Fibroblast of villous mesenchyme (primary cell): Measurements from ENCODE around the gene DHRSX. TPM values are rescaled to one million over a fixed set of nuclear protein-coding genes. Genes with fewer than 3 reads are reported as not detected.
"Not testable (repeated sequence)": the region's sequence is repeated elsewhere in the genome, so short reads cannot be mapped to it uniquely, and the experiment has no call there.

Experiments used
- DNase-seq: peaks from one replicate; pipeline ENCODE4 v3.0.0-alpha.2; 2010; ENCODE audit warnings: low read depth
- H3K4me3 ChIP-seq: 2 replicates; pipeline ENCODE4 v1.5.1; 2011; ENCODE audit warnings: low read depth, mild to moderate bottlenecking, low read length
- total RNA-seq: library from RNA; depleted of rRNA; stranded (reverse); fragments of >200 nt; gene quantifications from 2 replicates; pipeline ENCODE4 v1.2.3, GENCODE V29; 2012
- TF ChIP-seq, protein P1 (sequence below): IDR thresholded peaks from 2 replicates; pipeline ENCODE4 v1.5.1; 2012; ENCODE audit warnings: low read depth, mild to moderate bottlenecking, low read length; ENCODE audit not compliant: insufficient read depth

Gene DHRSX
- total RNA-seq, 1 donor: 24.6 TPM

GRCh38 chrX:2351999-2352995 is 148.5 kb downstream of the DHRSX start:
- TF ChIP-seq, protein P1, sequence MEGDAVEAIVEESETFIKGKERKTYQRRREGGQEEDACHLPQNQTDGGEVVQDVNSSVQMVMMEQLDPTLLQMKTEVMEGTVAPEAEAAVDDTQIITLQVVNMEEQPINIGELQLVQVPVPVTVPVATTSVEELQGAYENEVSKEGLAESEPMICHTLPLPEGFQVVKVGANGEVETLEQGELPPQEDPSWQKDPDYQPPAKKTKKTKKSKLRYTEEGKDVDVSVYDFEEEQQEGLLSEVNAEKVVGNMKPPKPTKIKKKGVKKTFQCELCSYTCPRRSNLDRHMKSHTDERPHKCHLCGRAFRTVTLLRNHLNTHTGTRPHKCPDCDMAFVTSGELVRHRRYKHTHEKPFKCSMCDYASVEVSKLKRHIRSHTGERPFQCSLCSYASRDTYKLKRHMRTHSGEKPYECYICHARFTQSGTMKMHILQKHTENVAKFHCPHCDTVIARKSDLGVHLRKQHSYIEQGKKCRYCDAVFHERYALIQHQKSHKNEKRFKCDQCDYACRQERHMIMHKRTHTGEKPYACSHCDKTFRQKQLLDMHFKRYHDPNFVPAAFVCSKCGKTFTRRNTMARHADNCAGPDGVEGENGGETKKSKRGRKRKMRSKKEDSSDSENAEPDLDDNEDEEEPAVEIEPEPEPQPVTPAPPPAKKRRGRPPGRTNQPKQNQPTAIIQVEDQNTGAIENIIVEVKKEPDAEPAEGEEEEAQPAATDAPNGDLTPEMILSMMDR: no peak
- H3K4me3 ChIP-seq: no peak overlapping the region
- DNase-seq: peak; percentile 97

GRCh38 chrX:2351321-2351720 is 149.5 kb downstream of the DHRSX start:
- TF ChIP-seq, protein P1: no peak
- peak; percentile 86 for DNase-seq
- H3K4me3 ChIP-seq: no peak overlapping the region

DNA sequence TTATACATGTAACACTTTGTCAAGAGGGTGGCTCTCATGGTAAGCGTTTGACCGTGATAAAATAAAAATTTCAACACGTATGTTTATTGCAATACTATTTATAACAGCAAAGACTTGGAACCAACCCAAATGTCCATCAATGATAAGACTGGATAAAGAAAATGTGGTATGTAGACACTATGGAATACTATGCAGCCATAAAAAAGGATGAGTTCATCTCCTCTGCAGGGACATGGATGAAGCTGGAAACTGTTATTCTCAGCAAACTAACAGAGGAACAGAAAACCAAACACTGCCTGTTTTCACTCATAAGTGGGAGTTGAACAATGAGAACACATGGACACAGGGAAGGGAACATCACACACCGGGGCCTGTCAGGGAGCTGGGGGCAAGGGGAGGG is 150.1 kb downstream of the DHRSX start:
- not testable (repeated sequence) for H3K4me3 ChIP-seq, DNase-seq

DNA sequence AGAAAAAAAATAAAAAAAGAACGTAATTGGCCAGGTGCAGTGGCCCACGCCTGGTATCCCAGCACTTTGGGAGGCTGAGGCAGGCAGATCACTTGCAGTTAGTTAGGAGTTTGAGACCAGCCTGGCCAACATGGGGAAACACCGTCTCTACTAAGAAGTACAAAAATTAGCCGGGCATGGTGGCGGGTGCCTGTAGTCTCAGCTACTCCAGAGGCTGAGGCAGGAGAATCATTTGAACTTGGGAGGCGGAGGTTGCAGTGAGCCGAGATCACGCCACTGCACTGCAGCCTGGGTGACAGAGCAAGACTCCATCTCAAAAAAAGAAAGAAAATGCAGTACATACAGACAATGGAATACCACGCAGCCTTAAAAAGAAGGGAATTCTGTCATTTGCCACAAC is 150.7 kb downstream of the DHRSX start:
- DNase-seq, H3K4me3 ChIP-seq: not testable (repeated sequence)

- TF ChIP-seq, protein P1: no peak
- no peak overlapping the region for H3K4me3 ChIP-seq
- no peak for DNase-seq
These were observed 152.6 kb downstream of the DHRSX start for GRCh38 chrX:2348211-2348610.

GRCh38 chrX:2346158-2346557 is 154.6 kb downstream of the DHRSX start:
- DNase-seq: no peak
- no peak overlapping the region for H3K4me3 ChIP-seq
- TF ChIP-seq, protein P1: no peak

GRCh38 chrX:2345562-2345961 is 155.2 kb downstream of the DHRSX start:
- TF ChIP-seq, protein P1: no peak
- no peak for DNase-seq
- no peak overlapping the region for H3K4me3 ChIP-seq

- no peak for DNase-seq
- H3K4me3 ChIP-seq: no peak overlapping the region
- TF ChIP-seq, protein P1: no peak
These were observed 157.4 kb downstream of the DHRSX start for GRCh38 chrX:2343413-2343812.
